Measurements from ENCODE around the gene ING4.
A peak's percentile ranks its signal among the peaks of the same experiment; 100 is the strongest.
"Not testable (repeated sequence)": the region's sequence is repeated elsewhere in the genome, so short reads cannot be mapped to it uniquely, and the experiment has no call there.

ING4 gene

GRCh38 chr12:6662906-6663742 lies at the start of gene ING4:
Gene ING4, minus strand, starts transcription at chr12:6663119. Its CDS starts 18 bp downstream, at chr12:6663101.
- peak; percentile 97 to 99 for DNase-seq

- no peak for DNase-seq
Measured at GRCh38 chr12:6708960-6709394, 46.1 kb upstream of the ING4 start.

GRCh38 chr12:6708351-6708750 lies 45.4 kb upstream of the ING4 start:
- DNase-seq, result not testable (repeated sequence)

GRCh38 chr12:6703631-6704030 lies 40.7 kb upstream of the ING4 start:
- DNase-seq, result peak in 1 of 2 experiments; percentile 64

GRCh38 chr12:6701078-6701768 lies 38.3 kb upstream of the ING4 start:
- no peak for DNase-seq

GRCh38 chr12:6700646-6701051 lies 37.7 kb upstream of the ING4 start, which contains the start of gene PIANP:
Gene PIANP, minus strand, starts transcription at chr12:6700815. Its CDS starts 2,754 bp downstream, at chr12:6698061.
- peak in 1 of 2 experiments; percentile 12 for DNase-seq

GRCh38 chr12:6699989-6700645 lies 37.2 kb upstream of the ING4 start:
- DNase-seq, result peak in 1 of 2 experiments; percentile 28

- DNase-seq, result peak in 1 of 2 experiments; percentile 38
Measured at GRCh38 chr12:6699259-6699988, 36.5 kb upstream of the ING4 start.

GRCh38 chr12:6698352-6699046 lies 35.6 kb upstream of the ING4 start:
- no peak for DNase-seq

- DNase-seq, result peak; percentile 22 to 59
Measured at GRCh38 chr12:6697584-6698351, 34.8 kb upstream of the ING4 start.

- DNase-seq, result no peak
Measured at GRCh38 chr12:6696690-6697583, 34.0 kb upstream of the ING4 start.

GRCh38 chr12:6695313-6696045 lies 32.6 kb upstream of the ING4 start:
- DNase-seq, result no peak

GRCh38 chr12:6694701-6695100 lies 31.8 kb upstream of the ING4 start:
- DNase-seq, result no peak

GRCh38 chr12:6693832-6694355 lies 31.0 kb upstream of the ING4 start:
- no peak for DNase-seq

- no peak for DNase-seq
Measured at GRCh38 chr12:6692888-6693287, 30.0 kb upstream of the ING4 start.

- no peak for DNase-seq
Measured at GRCh38 chr12:6691473-6691872, 28.6 kb upstream of the ING4 start.

GRCh38 chr12:6688999-6689882 lies 26.3 kb upstream of the ING4 start, which contains the start of gene ZNF384:
Gene ZNF384, minus strand, starts transcription at chr12:6689375. Its CDS starts 9,855 bp downstream, at chr12:6679520.
- peak; percentile 99 for DNase-seq

GRCh38 chr12:6688543-6688998 lies 25.7 kb upstream of the ING4 start:
- DNase-seq, result peak in 1 of 2 experiments; percentile 84

Measured in NCI-H524 (cell line).